ENCODE data around the gene SLC17A1.

Gene SLC17A1

DNA sequence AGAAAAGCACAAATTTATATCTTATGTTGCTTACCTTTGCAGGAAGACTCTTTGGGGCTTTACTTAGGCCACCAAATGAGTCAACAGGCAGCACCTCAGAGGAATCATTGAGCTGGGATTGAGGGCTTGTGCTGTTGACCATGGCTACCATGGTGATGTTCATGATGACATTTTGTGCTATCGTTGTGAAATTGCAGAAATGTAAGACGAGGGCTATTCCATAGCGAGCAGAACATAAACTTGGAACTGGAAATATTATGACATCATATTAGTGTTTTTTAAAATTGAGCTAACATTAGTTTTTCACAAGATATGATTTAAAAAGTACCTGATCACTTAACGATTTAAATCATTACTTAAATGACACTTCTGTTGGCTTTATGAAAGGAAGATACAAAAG is 30.3 kb upstream of the SLC17A1 start:
- Histone ChIP-seq H4K8ac (ENCODE audit: low read depth, low read length) (no peak overlapping the region), H4K91ac (ENCODE audit: low read depth, low read length, poor library complexity) (no peak overlapping the region), H2AK5ac (ENCODE audit: low read depth, low read length) (no peak overlapping the region), H3K14ac (ENCODE audit: low read length) (no peak overlapping the region), H3K36me3 (replicated peaks in 1 of 2; ENCODE audit: control insufficient read depth in 2 of 2, insufficient read depth in 2 of 2, low read length in 2 of 2) (no peaks in the 10 kb centered on the region), H3K9ac (ENCODE audit: low read depth, low read length, poor library complexity) (no peak overlapping the region), H2BK15ac (ENCODE audit: low read length) (no peak overlapping the region), H2BK120ac (ENCODE audit: low read depth, low read length) (no peak overlapping the region), H2BK12ac (ENCODE audit: low read length) (no peak overlapping the region), H3K23ac (ENCODE audit: low read depth, low read length, poor library complexity) (no peak overlapping the region), H3K18ac (ENCODE audit: low read length) (no peak overlapping the region), H3K27me3 (ENCODE audit: control insufficient read depth in 3 of 3, insufficient read depth in 3 of 3, low read depth in 1 of 3, low read length in 3 of 3) (no peaks in the 10 kb centered on the region), H2AFZ (ENCODE audit: low read length) (no peak overlapping the region), H3K4me1 (ENCODE audit: control insufficient read depth in 2 of 2, insufficient read depth in 1 of 2, low read depth in 1 of 2, low read length in 2 of 2) (no peaks in the 10 kb centered on the region), H3K4me3 (ENCODE audit: low read length in 2 of 2) (no peak overlapping the region), H3K9me3 (replicated peaks in 1 of 2; ENCODE audit: control insufficient read depth in 2 of 2, insufficient read depth in 1 of 2, low read depth in 1 of 2, low read length in 2 of 2) (no peaks in the 10 kb centered on the region), H3K27ac (replicated peaks; ENCODE audit: low read length) (no peak overlapping the region), H3K79me1 (ENCODE audit: low read depth, low read length) (no peaks in the 10 kb centered on the region), H3K4me2 (ENCODE audit: insufficient read depth, low read length, poor library complexity, severe bottlenecking) (no peak overlapping the region), H2BK5ac (ENCODE audit: low read length) (no peak overlapping the region), H3K4ac (ENCODE audit: low read length) (no peak overlapping the region)
- no CpG with 5 or more reads among the region's 4 CpGs for WGBS, 2 donors (ENCODE audit: extremely low coverage in 2 of 2, insufficient read length in 2 of 2, insufficient replicate concordance in 1 of 2)
- DNase-seq (ENCODE audit: low spot score), result no peak

- H3K4ac ChIP-seq (ENCODE audit: low read length), result no peak overlapping the region
- no peak overlapping the region for H3K23ac ChIP-seq (ENCODE audit: low read depth, low read length, poor library complexity)
- H2AFZ ChIP-seq (ENCODE audit: low read length), result no peak overlapping the region
- no peak overlapping the region for H4K8ac ChIP-seq (ENCODE audit: low read depth, low read length)
- H3K9ac ChIP-seq (ENCODE audit: low read depth, low read length, poor library complexity), result no peak overlapping the region
- H3K36me3 ChIP-seq (replicated peaks in 1 of 2; ENCODE audit: control insufficient read depth in 2 of 2, insufficient read depth in 2 of 2, low read length in 2 of 2), result no peaks in the 10 kb centered on the region
- no peak overlapping the region for H3K14ac ChIP-seq (ENCODE audit: low read length)
- no peak overlapping the region for H2BK120ac ChIP-seq (ENCODE audit: low read depth, low read length)
- H3K4me2 ChIP-seq (ENCODE audit: insufficient read depth, low read length, poor library complexity, severe bottlenecking), result no peak overlapping the region
- H3K79me1 ChIP-seq (ENCODE audit: low read depth, low read length), result no peaks in the 10 kb centered on the region
- no peaks in the 10 kb centered on the region for H3K27me3 ChIP-seq (ENCODE audit: control insufficient read depth in 3 of 3, insufficient read depth in 3 of 3, low read depth in 1 of 3, low read length in 3 of 3)
- H3K4me3 ChIP-seq (ENCODE audit: low read length in 2 of 2), result no peak overlapping the region
- H2AK5ac ChIP-seq (ENCODE audit: low read depth, low read length), result no peak overlapping the region
- H3K4me1 ChIP-seq (ENCODE audit: control insufficient read depth in 2 of 2, insufficient read depth in 1 of 2, low read depth in 1 of 2, low read length in 2 of 2), result no peaks in the 10 kb centered on the region
- no peak overlapping the region for H2BK15ac ChIP-seq (ENCODE audit: low read length)
- H4K91ac ChIP-seq (ENCODE audit: low read depth, low read length, poor library complexity), result no peak overlapping the region
- no peak overlapping the region for H2BK12ac ChIP-seq (ENCODE audit: low read length)
- no peak overlapping the region for H3K18ac ChIP-seq (ENCODE audit: low read length)
- no peak overlapping the region for H2BK5ac ChIP-seq (ENCODE audit: low read length)
- no peak overlapping the region for H3K27ac ChIP-seq (replicated peaks; ENCODE audit: low read length)
- DNase-seq (ENCODE audit: low spot score), result no peak
- no peaks in the 10 kb centered on the region for H3K9me3 ChIP-seq (replicated peaks in 1 of 2; ENCODE audit: control insufficient read depth in 2 of 2, insufficient read depth in 1 of 2, low read depth in 1 of 2, low read length in 2 of 2)
Measured at GRCh38 chr6:25852756-25853155, 20.9 kb upstream of the SLC17A1 start.

GRCh38 chr6:25851961-25852360 is 20.1 kb upstream of the SLC17A1 start:
- H2AK5ac ChIP-seq (ENCODE audit: low read depth, low read length), result no peak overlapping the region
- H3K4ac ChIP-seq (ENCODE audit: low read length), result no peak overlapping the region
- H4K91ac ChIP-seq (ENCODE audit: low read depth, low read length, poor library complexity), result no peak overlapping the region
- H3K27ac ChIP-seq (replicated peaks; ENCODE audit: low read length), result no peak overlapping the region
- no peak overlapping the region for H4K8ac ChIP-seq (ENCODE audit: low read depth, low read length)
- DNase-seq (ENCODE audit: low spot score), result no peak
- H3K9me3 ChIP-seq (replicated peaks in 1 of 2; ENCODE audit: control insufficient read depth in 2 of 2, insufficient read depth in 1 of 2, low read depth in 1 of 2, low read length in 2 of 2), result no peaks in the 10 kb centered on the region
- no peaks in the 10 kb centered on the region for H3K79me1 ChIP-seq (ENCODE audit: low read depth, low read length)
- no peak overlapping the region for H2BK5ac ChIP-seq (ENCODE audit: low read length)
- no peak overlapping the region for H3K14ac ChIP-seq (ENCODE audit: low read length)
- H3K4me3 ChIP-seq (ENCODE audit: low read length in 2 of 2), result no peak overlapping the region
- H3K36me3 ChIP-seq (replicated peaks in 1 of 2; ENCODE audit: control insufficient read depth in 2 of 2, insufficient read depth in 2 of 2, low read length in 2 of 2), result no peaks in the 10 kb centered on the region
- no peak overlapping the region for H3K18ac ChIP-seq (ENCODE audit: low read length)
- H3K4me1 ChIP-seq (ENCODE audit: control insufficient read depth in 2 of 2, insufficient read depth in 1 of 2, low read depth in 1 of 2, low read length in 2 of 2), result no peaks in the 10 kb centered on the region
- WGBS, 2 donors (ENCODE audit: extremely low coverage in 2 of 2, insufficient read length in 2 of 2, insufficient replicate concordance in 1 of 2), result no CpG with 5 or more reads among the region's 2 CpGs
- no peak overlapping the region for H3K9ac ChIP-seq (ENCODE audit: low read depth, low read length, poor library complexity)
- H2BK120ac ChIP-seq (ENCODE audit: low read depth, low read length), result no peak overlapping the region
- H3K4me2 ChIP-seq (ENCODE audit: insufficient read depth, low read length, poor library complexity, severe bottlenecking), result no peak overlapping the region
- no peak overlapping the region for H3K23ac ChIP-seq (ENCODE audit: low read depth, low read length, poor library complexity)
- no peak overlapping the region for H2BK12ac ChIP-seq (ENCODE audit: low read length)
- H2AFZ ChIP-seq (ENCODE audit: low read length), result no peak overlapping the region
- no peak overlapping the region for H2BK15ac ChIP-seq (ENCODE audit: low read length)
- no peaks in the 10 kb centered on the region for H3K27me3 ChIP-seq (ENCODE audit: control insufficient read depth in 3 of 3, insufficient read depth in 3 of 3, low read depth in 1 of 3, low read length in 3 of 3)

GRCh38 chr6:25844518-25844917 is 12.7 kb upstream of the SLC17A1 start:
- no peak overlapping the region for H2AFZ ChIP-seq (ENCODE audit: low read length)
- no peak overlapping the region for H3K4me3 ChIP-seq (ENCODE audit: low read length in 2 of 2)
- H3K27ac ChIP-seq (replicated peaks; ENCODE audit: low read length), result no peak overlapping the region
- no CpG with 5 or more reads among the region's 2 CpGs for WGBS, 2 donors (ENCODE audit: extremely low coverage in 2 of 2, insufficient read length in 2 of 2, insufficient replicate concordance in 1 of 2)
- H3K79me1 ChIP-seq (ENCODE audit: low read depth, low read length), result no peaks in the 10 kb centered on the region
- no peak overlapping the region for H3K4me2 ChIP-seq (ENCODE audit: insufficient read depth, low read length, poor library complexity, severe bottlenecking)
- no peak overlapping the region for H4K91ac ChIP-seq (ENCODE audit: low read depth, low read length, poor library complexity)
- no peak overlapping the region for H2BK5ac ChIP-seq (ENCODE audit: low read length)
- no peaks in the 10 kb centered on the region for H3K36me3 ChIP-seq (replicated peaks in 1 of 2; ENCODE audit: control insufficient read depth in 2 of 2, insufficient read depth in 2 of 2, low read length in 2 of 2)
- no peaks in the 10 kb centered on the region for H3K27me3 ChIP-seq (ENCODE audit: control insufficient read depth in 3 of 3, insufficient read depth in 3 of 3, low read depth in 1 of 3, low read length in 3 of 3)
- H2BK120ac ChIP-seq (ENCODE audit: low read depth, low read length), result no peak overlapping the region
- no peak overlapping the region for H2BK12ac ChIP-seq (ENCODE audit: low read length)
- H2AK5ac ChIP-seq (ENCODE audit: low read depth, low read length), result no peak overlapping the region
- no peak overlapping the region for H4K8ac ChIP-seq (ENCODE audit: low read depth, low read length)
- no peak overlapping the region for H3K14ac ChIP-seq (ENCODE audit: low read length)
- H3K23ac ChIP-seq (ENCODE audit: low read depth, low read length, poor library complexity), result no peak overlapping the region
- H3K18ac ChIP-seq (ENCODE audit: low read length), result no peak overlapping the region
- H3K9ac ChIP-seq (ENCODE audit: low read depth, low read length, poor library complexity), result no peak overlapping the region
- DNase-seq (ENCODE audit: low spot score), result no peak
- no peak overlapping the region for H2BK15ac ChIP-seq (ENCODE audit: low read length)
- H3K4me1 ChIP-seq (ENCODE audit: control insufficient read depth in 2 of 2, insufficient read depth in 1 of 2, low read depth in 1 of 2, low read length in 2 of 2), result no peaks in the 10 kb centered on the region
- no peaks in the 10 kb centered on the region for H3K9me3 ChIP-seq (replicated peaks in 1 of 2; ENCODE audit: control insufficient read depth in 2 of 2, insufficient read depth in 1 of 2, low read depth in 1 of 2, low read length in 2 of 2)
- H3K4ac ChIP-seq (ENCODE audit: low read length), result no peak overlapping the region

Measured in neuronal stem cell (in vitro differentiated cells).